Measurements from ENCODE around the gene NXPE3.

- TF ChIP-seq CTCF (conservative IDR thresholded peaks at IDR 0.05; ENCODE audit: low read length) (no peak), EZH2phosphoT487 (IDR thresholded peaks at IDR 0.05; ENCODE audit: borderline replicate concordance, low read depth, low read length) (no peak)
Observed at GRCh38 chr3:101762041-101762646, 16.9 kb upstream of the NXPE3 start.
